Non-pigmented ciliary epithelial cell (primary cell): Measurements from ENCODE around the gene USP34.

Experiments used
- DNase-seq: peaks from one replicate; pipeline ENCODE4 v3.0.0-alpha.2; 2010; ENCODE audit warnings: low read depth

The USP34 gene

DNA sequence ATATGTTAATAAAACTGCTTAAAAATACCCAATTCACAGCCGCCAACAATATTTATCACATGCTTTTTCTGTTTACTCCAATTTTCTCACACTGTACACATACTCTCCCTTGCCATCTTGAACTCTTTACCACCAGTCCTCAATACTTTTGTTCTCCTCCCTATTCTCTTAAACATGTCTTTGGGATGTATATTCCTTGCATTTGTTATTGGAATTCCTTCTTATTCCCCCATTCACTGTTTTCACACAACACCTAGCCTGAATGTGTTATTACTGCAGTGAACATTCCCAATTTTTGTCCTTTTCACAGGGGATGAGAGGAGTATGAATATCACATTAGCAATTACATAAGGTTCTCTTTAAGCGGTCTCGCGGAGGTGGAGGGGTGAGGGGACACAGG is 94.7 kb downstream of the USP34 start:
- no peak for DNase-seq

- no peak for DNase-seq
Observed at GRCh38 chr2:61371027-61371426, 99.9 kb downstream of the USP34 start.

DNA sequence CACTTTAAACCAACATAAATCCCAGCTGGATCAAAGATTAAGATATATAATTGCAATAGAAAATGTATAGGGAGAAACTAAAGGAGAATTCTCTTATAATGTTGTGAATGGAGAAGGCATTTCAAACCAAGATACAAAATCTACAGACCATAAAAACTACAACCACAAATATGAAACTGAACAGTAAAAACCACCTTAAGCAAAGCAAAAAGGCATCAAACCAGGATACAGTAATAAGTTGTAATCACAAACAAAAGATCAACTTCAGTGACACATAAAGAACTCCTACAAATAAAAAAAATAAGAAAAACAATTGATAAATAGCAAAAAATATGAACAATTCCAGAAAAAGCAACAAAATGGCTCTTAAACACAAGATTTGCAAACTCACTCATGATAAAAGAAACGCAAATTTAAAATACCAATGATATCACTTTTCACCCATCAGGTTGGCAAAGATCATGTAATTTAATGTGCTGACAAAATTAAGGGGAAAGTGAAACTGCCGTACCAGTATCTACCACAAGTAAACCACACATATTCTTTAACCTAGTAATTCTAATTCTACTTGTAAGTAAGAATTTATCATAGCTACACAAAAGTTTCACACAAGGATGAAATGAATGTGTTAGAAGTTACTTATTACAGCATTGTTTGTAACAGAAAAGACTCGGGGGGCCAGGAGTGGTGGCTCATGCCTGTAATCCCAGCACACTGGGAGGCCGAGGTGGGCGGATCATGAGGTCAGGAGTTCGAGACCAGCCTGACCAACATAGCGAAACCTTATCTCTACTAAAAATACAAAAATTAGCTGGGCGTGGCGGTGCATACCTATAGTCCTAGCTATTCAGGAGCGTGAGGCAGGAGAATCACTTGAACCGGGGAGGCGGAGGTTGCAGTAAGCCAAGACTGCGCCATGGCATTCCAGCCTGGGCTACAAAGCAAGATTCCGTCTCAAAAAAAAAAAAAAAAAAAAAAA is 101.9 kb downstream of the USP34 start:
- no peak for DNase-seq

- no peak for DNase-seq
Observed at GRCh38 chr2:61367177-61367576, 103.7 kb downstream of the USP34 start.

GRCh38 chr2:61363580-61363979 is 107.3 kb downstream of the USP34 start:
- no peak for DNase-seq

DNA sequence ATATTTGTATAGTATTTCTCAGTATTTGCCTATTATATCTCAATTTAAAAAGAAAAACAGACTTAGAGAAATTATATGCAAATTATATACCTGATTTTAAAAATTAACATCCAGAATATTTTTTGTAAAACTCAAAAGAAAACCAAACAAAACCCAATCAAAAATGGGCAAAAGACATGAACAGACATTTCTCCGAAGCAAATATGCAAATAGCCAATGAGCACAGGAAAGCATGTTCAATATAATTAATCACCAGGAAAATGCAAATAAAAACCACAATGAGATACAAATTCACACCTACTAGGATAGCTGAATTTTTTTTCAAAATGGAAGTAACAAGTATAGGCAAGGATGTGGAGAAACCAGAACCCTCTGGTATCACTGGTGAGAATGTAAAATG is 108.0 kb downstream of the USP34 start:
- no peak for DNase-seq

- no peak for DNase-seq
Observed at GRCh38 chr2:61361068-61361467, 109.8 kb downstream of the USP34 start.

DNA sequence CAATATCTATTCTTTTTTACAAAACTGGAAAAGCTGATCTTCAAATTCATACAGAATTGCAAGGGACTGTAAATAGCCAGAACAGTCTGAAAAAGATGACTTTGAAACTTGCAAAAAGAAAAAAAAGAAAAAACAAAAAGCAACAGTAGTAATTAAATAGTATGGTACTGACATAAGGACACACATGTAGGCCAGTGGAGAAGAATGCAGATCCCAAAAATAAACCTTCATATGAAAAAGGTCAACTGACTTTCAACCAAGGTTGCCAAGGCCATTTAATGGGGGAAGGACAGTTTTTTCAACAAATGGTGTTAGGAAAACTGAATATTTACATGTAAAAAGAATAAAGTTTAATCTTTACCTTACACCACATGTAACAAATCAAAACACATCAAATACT is 111.8 kb downstream of the USP34 start:
- no peak for DNase-seq

GRCh38 chr2:61357681-61358080 is 113.2 kb downstream of the USP34 start:
- DNase-seq, result no peak

- no peak for DNase-seq
Observed at GRCh38 chr2:61356958-61357350, 113.9 kb downstream of the USP34 start.

GRCh38 chr2:61356261-61356957 is 114.5 kb downstream of the USP34 start:
- DNase-seq, result no peak

- no peak for DNase-seq
Observed at GRCh38 chr2:61354543-61355197, 116.2 kb downstream of the USP34 start.

DNA sequence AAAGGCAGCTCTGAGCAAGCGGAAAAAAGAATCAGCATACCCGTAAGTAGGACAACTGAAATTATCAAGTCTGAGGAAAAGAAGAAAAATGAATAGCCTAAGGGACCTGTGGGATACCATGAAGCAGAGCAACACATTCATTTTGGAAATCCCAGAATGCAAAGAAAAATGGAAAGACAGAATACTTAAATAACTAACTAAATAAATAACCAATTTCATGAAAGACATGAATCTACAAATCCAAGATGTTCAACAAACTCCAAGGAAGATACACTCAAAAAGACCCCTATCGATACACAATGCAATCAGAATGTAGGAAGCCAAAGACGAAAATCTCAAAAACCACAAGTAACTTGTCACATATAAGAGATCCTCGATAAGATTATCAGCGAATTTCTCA is 117.0 kb downstream of the USP34 start:
- no peak for DNase-seq

GRCh38 chr2:61350777-61351176 is 120.1 kb downstream of the USP34 start:
- DNase-seq, result no peak

DNA sequence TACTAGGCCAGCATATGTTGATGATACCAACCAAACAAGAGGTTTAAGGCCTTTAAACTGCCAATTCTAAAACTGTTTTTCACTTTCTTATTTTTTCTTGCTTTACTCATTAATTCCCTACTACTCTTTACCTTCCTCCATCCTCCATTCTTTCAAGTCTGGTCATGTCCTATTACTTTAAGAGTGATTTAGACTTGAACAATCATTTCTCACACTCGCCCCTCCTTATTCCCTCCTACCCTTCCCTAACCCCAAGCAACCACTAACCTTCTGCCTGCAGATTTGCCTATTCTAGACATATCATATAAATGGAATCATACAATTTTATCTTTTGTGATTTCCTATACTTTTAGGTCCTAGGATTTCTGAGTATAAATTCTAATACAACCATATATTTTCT is 127.7 kb downstream of the USP34 start:
- DNase-seq, result no peak

GRCh38 chr2:61340242-61340641 is 130.6 kb downstream of the USP34 start:
- no peak for DNase-seq

DNA sequence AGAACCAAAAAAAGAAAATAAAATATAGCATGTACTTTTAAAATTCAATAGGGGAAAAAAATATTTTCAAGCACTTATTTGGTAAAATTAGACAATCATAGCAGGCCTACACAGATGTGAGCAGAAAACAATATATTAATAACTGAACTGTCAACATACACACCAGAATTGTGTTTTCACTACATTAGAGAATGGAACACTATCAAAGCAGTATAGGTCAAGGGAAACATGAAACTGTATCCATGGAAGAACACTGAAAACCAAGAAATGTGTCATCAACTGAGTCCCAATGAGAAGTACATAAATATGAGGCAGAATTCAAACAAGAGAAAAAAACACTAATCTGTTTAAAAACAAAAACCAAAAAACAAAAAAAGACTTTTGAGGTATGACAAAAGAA is 132.4 kb downstream of the USP34 start:
- no peak for DNase-seq

- DNase-seq, result no peak
Observed at GRCh38 chr2:61335187-61335586, 135.7 kb downstream of the USP34 start.

GRCh38 chr2:61334466-61334865 is 136.4 kb downstream of the USP34 start:
- no peak for DNase-seq

DNA sequence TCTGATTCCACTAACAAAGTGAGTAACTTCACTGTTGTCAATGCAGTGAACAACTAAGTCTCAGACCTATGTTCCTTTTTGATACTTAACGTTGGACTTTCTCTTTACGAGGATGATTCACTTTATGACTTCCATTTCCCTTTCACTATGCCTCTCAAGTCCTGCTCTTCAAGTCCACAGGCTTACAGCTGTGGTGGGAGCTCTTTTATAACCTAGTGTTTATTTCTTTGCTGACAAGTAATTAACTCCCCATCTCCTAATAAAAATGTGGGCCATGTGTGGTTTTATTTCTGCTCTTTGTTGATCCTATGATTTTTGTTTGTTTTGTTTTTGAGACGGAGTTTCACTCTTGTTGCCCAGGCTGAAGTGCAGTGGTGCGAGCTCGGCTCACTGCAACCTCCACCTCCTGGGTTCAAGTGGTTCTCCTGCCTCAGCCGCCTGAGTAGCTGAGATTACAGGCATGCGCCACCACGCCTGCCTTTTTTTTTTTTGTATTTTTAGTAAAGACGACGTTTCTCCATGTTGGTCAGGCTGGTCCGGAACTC is 142.1 kb downstream of the USP34 start:
- no peak for DNase-seq

DNA sequence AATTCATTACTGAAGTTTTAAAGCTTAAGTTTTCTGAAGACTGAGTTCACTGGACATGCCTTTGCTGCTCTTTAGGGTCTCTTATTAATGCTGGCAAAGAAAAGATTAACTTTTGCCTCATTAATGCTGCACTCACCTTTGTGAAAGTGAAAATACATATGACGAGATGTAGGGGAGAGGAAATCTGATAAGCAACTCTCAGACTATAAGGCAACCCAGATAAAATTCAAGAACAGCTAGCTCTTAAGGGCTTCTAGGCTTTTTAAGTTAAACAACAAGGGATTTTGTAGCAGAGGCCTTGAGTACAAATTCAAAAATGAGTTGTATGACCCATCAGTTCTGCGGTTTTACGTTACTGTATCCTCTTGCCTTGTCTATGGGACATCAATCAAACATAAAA is 143.7 kb downstream of the USP34 start:
- DNase-seq, result no peak

- DNase-seq, result no peak
Observed at GRCh38 chr2:61326423-61326822, 144.5 kb downstream of the USP34 start.

- no peak for DNase-seq
Observed at GRCh38 chr2:61320181-61320580, 150.7 kb downstream of the USP34 start.
